ENCODE results near the gene MARVELD1. TPM values are rescaled to one million over a fixed set of nuclear protein-coding genes. Genes with fewer than 3 reads are reported as not detected.

The MARVELD1 gene
- total RNA-seq, 4 donors from 2014 or later = 33.8 to 126 (median 58.7) TPM

DNA sequence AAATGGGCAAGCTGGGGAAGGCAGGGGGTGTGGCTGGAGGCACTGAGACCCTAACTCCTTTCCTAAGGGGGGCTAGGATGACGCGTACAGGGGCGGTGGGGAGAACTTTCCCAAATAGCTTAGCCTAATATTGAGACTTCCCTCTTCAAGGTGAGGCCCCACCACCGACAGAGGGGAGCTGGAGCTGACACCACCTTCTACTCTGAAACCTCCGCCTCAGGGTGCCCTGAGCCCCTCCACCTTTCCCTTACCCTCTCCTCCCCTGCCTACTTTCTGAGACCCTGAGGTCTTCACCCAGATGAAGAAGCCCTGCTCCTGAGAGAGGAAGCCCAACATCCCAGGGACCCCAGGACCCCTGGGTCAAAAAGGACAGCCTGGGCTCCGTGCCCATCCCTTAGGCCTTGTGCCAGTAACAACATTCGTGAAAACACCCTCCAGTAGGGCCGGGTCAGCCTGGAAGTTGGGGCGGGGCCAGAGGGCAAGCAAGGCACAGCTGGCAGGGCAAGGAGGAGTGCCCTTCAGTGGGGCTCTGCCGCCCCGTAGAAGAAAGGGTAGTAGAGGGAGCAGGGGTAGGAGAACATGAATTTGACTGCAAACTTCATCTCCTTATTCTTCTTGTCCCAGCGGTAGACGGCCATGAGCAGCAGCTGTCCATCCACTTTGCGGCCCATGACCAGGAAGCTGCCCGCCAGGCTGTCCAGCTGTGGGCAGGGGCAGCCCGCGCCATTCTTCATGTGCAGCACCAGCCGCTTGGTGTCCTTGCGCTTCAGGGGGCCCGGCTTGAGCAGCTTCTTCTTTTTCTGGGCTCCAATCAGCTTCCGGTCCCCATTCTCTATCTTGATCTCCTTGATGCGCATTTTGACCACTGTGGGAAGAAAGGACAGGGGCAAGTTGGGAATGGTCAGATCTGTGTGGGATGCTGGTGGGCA is 53.7 kb downstream of the MARVELD1 start:
- ATAC-seq = no peak
- WGBS, 2 donors (ENCODE audit: low coverage in 1 of 2) = 81 to 100% methylated on average over 3 to 5 of the region's 22 CpGs
- TF ChIP-seq, protein P1, sequence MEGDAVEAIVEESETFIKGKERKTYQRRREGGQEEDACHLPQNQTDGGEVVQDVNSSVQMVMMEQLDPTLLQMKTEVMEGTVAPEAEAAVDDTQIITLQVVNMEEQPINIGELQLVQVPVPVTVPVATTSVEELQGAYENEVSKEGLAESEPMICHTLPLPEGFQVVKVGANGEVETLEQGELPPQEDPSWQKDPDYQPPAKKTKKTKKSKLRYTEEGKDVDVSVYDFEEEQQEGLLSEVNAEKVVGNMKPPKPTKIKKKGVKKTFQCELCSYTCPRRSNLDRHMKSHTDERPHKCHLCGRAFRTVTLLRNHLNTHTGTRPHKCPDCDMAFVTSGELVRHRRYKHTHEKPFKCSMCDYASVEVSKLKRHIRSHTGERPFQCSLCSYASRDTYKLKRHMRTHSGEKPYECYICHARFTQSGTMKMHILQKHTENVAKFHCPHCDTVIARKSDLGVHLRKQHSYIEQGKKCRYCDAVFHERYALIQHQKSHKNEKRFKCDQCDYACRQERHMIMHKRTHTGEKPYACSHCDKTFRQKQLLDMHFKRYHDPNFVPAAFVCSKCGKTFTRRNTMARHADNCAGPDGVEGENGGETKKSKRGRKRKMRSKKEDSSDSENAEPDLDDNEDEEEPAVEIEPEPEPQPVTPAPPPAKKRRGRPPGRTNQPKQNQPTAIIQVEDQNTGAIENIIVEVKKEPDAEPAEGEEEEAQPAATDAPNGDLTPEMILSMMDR (IDR thresholded peaks at IDR 0.05) = no peak
- no peak for TF ChIP-seq POLR2AphosphoS5 (IDR thresholded peaks at IDR 0.05)
- TF ChIP-seq POLR2A (IDR thresholded peaks at IDR 0.05) = no peak
- TF ChIP-seq EP300 (IDR thresholded peaks at IDR 0.05) = no peak
- peaks cover 0 to 8% of the 10 kb centered on the region in 2 donors for H3K36me3 ChIP-seq
- no peak overlapping the region for H3K27ac ChIP-seq
- H3K4me1 ChIP-seq = peaks cover 0 to 16% (median 0%) of the 10 kb centered on the region in 3 donors
- no peak overlapping the region for H3K4me3 ChIP-seq
- peaks cover 53% of the 10 kb centered on the region for H3K27me3 ChIP-seq
- no peaks in the 10 kb centered on the region for H3K9me3 ChIP-seq

Other genes with a start within 250 kb of the MARVELD1 start
- 10 to 100 TPM; 44.3 to 75.8 (median 51.8) TPM for gene MMS19, start 215.3 kb upstream of the MARVELD1 start, total RNA-seq
- 10 to 100 TPM in 1 of 4 donors, 1 to 10 TPM in 3; 2.9 to 16.2 (median 8.9) TPM for gene UBTD1, start 214.8 kb upstream of the MARVELD1 start, total RNA-seq
- gene ANKRD2, start 141.0 kb upstream of the MARVELD1 start, total RNA-seq = under 1 TPM in 1 of 4 donors, not detected in 3; 0.54 TPM
- gene HOGA1, start 129.3 kb upstream of the MARVELD1 start, total RNA-seq = 1 to 10 TPM in 2 of 4 donors, under 1 TPM in 2; 0.62 to 2.5 (median 1.1) TPM
- not detected for gene C10orf62, start 124.0 kb upstream of the MARVELD1 start, total RNA-seq
- gene MORN4, start 80.2 kb upstream of the MARVELD1 start, total RNA-seq = 10 to 100 TPM in 1 of 4 donors, 1 to 10 TPM in 3; 1.2 to 10.3 (median 2.9) TPM
- gene PI4K2A, start 73.1 kb upstream of the MARVELD1 start, total RNA-seq = 10 to 100 TPM; 14.8 to 25.8 (median 22.7) TPM
- gene AVPI1, start 26.5 kb upstream of the MARVELD1 start, total RNA-seq = 100 to 1,000 TPM in 1 of 4 donors, 10 to 100 TPM in 3; 34.2 to 136 (median 45.4) TPM
- gene ZFYVE27, start 23.4 kb downstream of the MARVELD1 start, total RNA-seq = 10 to 100 TPM in 3 of 4 donors, 1 to 10 TPM in 1; 6.7 to 24.2 (median 19.2) TPM
- gene SFRP5, start 58.3 kb downstream of the MARVELD1 start, total RNA-seq = 10 to 100 TPM; 11.9 to 34.4 (median 18.2) TPM
- gene GOLGA7B, start 136.1 kb downstream of the MARVELD1 start, total RNA-seq = under 1 TPM; 0.08 to 0.40 (median 0.23) TPM